Nephron progenitor cell (in vitro differentiated cells): ENCODE results near the gene MEDAG.
"Not testable (repeated sequence)": the region's sequence is repeated elsewhere in the genome, so short reads cannot be mapped to it uniquely, and the experiment has no call there.

ENCODE experiments used
- DNase-seq: peaks from one replicate; pipeline ENCODE4 v3.0.0; 2021
- H3K27ac Mint-ChIP-seq: 2 replicates; pipeline ENCODE4 v1.8.0; 2021; ENCODE audit warnings: mild to moderate bottlenecking, moderate library complexity, mixed read lengths
- H3K27me3 Mint-ChIP-seq: 2 replicates; pipeline ENCODE4 v1.8.0; 2021; ENCODE audit warnings: mild to moderate bottlenecking, low read depth, mixed read lengths; ENCODE audit not compliant: poor library complexity
- H3K36me3 Mint-ChIP-seq: 2 replicates; pipeline ENCODE4 v1.8.0; 2021; ENCODE audit warnings: low read depth, mixed read lengths
- H3K4me1 Mint-ChIP-seq: 2 replicates; pipeline ENCODE4 v1.8.0; 2021; ENCODE audit warnings: mixed read lengths
- H3K4me3 Mint-ChIP-seq: 2 replicates; pipeline ENCODE4 v1.8.0; 2021; ENCODE audit warnings: mild to moderate bottlenecking, moderate library complexity, mixed read lengths
- H3K9me3 Mint-ChIP-seq: 2 replicates; pipeline ENCODE4 v1.8.0; 2021; ENCODE audit warnings: mild to moderate bottlenecking, moderate library complexity, mixed read lengths
- CTCF ChIP-seq: fragments of 200-600 bp; sonication (generic); IDR thresholded peaks from 2 replicates; pipeline ENCODE4 v1.5.0; 2021; ENCODE audit warnings: antibody characterized with exemption

MEDAG gene

GRCh38 chr13:30924721-30925120 is 18.6 kb downstream of the MEDAG start:
- Mint-ChIP-seq H3K4me1 (peaks cover 48% of the 10 kb centered on the region), H3K27me3 (peaks cover 3% of the 10 kb centered on the region), H3K27ac (peak overlapping the region; percentile 89), H3K4me3 (no peak overlapping the region), H3K36me3 (no peaks in the 10 kb centered on the region), H3K9me3 (no peaks in the 10 kb centered on the region)
- no peak for DNase-seq
- no peak for TF ChIP-seq CTCF

GRCh38 chr13:30925429-30925828 is 19.4 kb downstream of the MEDAG start:
- TF ChIP-seq CTCF, result no peak
- no peaks in the 10 kb centered on the region for H3K36me3 Mint-ChIP-seq
- no peak for DNase-seq
- no peak overlapping the region for H3K27ac Mint-ChIP-seq
- H3K9me3 Mint-ChIP-seq, result no peaks in the 10 kb centered on the region
- H3K27me3 Mint-ChIP-seq, result peaks cover 3% of the 10 kb centered on the region
- no peak overlapping the region for H3K4me3 Mint-ChIP-seq
- H3K4me1 Mint-ChIP-seq, result peaks cover 48% of the 10 kb centered on the region

DNA sequence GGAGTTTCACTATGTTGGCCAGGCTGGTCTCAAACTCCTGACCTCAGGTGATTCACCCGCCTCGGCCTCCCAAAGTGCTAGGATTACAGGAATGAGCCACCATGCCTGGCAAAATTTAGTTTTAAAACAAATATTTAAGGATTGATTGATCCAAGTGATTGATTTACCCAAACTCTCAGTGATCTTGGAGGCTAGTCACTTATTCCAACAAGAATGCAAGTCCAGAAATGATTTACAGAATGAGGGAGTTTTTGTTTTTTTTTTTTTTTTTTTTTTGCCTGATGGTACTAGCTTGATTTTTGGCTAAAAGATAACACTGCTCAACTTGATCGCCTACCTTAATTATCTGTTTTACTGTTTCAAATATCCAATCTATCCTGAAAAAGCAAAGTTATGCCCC is 20.7 kb downstream of the MEDAG start:
- Mint-ChIP-seq H3K4me1 (peaks cover 47% of the 10 kb centered on the region), H3K4me3 (no peak overlapping the region), H3K27me3 (peaks cover 3% of the 10 kb centered on the region), H3K36me3 (no peaks in the 10 kb centered on the region), H3K27ac (no peak overlapping the region), H3K9me3 (no peaks in the 10 kb centered on the region)
- DNase-seq, result no peak
- no peak for TF ChIP-seq CTCF

DNA sequence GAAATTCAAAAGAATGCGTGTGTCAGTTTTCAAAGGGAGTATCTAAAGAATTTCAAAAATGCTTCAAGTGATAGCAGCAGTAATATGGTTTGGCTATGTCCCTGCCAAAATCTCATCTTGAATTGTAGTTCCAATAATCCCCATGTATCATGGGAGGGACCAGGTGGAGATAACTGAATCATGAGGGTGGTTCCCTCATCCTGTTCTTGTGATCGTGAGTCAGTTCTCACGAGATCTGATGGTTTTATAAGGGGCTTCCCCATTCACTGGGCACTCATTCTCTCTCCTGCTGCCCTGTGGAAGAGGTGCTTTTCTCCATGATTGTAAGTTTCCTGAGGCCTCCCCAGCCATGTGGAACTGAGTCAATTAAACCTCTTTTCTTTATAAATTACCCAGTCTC is 21.1 kb downstream of the MEDAG start:
- H3K27me3 Mint-ChIP-seq, H3K4me3 Mint-ChIP-seq, H3K9me3 Mint-ChIP-seq, DNase-seq, H3K27ac Mint-ChIP-seq, H3K36me3 Mint-ChIP-seq: not testable (repeated sequence)
- peaks cover 51% of the 10 kb centered on the region for H3K4me1 Mint-ChIP-seq

DNA sequence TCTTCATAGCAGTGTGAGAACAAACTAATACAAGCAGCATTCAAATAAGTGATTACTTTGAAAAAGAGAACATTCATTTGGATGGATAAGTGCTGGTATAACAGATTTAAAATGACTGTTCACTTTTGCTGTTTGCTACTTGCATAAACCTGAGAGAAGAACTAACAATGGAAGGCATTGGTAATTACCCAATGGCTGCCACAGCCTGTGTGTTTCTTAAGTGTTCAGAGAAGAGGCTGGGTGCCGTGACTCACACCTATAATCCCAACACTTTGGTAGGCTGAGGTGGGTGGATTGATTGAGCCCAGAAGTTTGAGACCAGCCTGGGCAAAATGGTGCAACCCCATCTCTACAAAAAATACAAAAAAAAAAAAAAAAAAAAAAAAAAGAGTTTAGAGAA is 21.5 kb downstream of the MEDAG start:
- no peaks in the 10 kb centered on the region for H3K36me3 Mint-ChIP-seq

GRCh38 chr13:30928978-30929377 is 22.9 kb downstream of the MEDAG start:
- DNase-seq, result no peak
- no peak overlapping the region for H3K4me3 Mint-ChIP-seq
- H3K36me3 Mint-ChIP-seq, result no peaks in the 10 kb centered on the region
- no peak overlapping the region for H3K27ac Mint-ChIP-seq
- peaks cover 16% of the 10 kb centered on the region for H3K27me3 Mint-ChIP-seq
- TF ChIP-seq CTCF, result no peak
- H3K9me3 Mint-ChIP-seq, result no peaks in the 10 kb centered on the region
- H3K4me1 Mint-ChIP-seq, result peaks cover 60% of the 10 kb centered on the region

More for the DNA sequence above, 21.5 kb downstream of the MEDAG start:
- DNase-seq, result no peak
- no peaks in the 10 kb centered on the region for H3K9me3 Mint-ChIP-seq
- H3K4me3 Mint-ChIP-seq, result no peak overlapping the region
- no peak overlapping the region for H3K27ac Mint-ChIP-seq
- peaks cover 55% of the 10 kb centered on the region for H3K4me1 Mint-ChIP-seq
- no peak for TF ChIP-seq CTCF
- H3K27me3 Mint-ChIP-seq, result peaks cover 5% of the 10 kb centered on the region
